Measurements from ENCODE around the gene KCNV2.
"Not testable (repeated sequence)": the region's sequence is repeated elsewhere in the genome, so short reads cannot be mapped to it uniquely, and the experiment has no call there.

KCNV2 gene

DNA sequence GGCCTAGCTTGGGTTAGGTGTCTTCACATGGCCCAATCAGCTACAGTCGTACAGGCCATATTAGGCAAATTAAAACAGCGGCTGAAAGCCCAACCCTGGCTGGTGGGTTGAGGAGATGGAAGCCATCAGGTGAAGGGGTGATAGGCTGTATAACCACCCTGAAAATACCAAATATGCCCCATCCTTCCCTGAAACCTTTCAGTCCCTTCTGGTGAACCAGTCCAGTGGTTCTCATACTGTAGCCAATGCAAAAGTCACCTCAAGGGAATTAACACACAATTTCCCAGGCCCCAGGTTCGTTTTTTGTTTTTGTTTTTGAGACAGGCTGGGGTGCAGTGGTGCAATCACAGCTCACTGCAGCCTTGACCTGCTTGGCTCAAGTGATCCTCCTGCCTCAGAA is 19.8 kb upstream of the KCNV2 start:
- no peak overlapping the region for H3K4me3 ChIP-seq (replicated peaks; ENCODE audit: low read depth, low read length)
- no peak for DNase-seq (ENCODE audit: extremely low read depth, low read depth)
- TF ChIP-seq, protein P1, sequence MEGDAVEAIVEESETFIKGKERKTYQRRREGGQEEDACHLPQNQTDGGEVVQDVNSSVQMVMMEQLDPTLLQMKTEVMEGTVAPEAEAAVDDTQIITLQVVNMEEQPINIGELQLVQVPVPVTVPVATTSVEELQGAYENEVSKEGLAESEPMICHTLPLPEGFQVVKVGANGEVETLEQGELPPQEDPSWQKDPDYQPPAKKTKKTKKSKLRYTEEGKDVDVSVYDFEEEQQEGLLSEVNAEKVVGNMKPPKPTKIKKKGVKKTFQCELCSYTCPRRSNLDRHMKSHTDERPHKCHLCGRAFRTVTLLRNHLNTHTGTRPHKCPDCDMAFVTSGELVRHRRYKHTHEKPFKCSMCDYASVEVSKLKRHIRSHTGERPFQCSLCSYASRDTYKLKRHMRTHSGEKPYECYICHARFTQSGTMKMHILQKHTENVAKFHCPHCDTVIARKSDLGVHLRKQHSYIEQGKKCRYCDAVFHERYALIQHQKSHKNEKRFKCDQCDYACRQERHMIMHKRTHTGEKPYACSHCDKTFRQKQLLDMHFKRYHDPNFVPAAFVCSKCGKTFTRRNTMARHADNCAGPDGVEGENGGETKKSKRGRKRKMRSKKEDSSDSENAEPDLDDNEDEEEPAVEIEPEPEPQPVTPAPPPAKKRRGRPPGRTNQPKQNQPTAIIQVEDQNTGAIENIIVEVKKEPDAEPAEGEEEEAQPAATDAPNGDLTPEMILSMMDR (IDR thresholded peaks at IDR 0.05; ENCODE audit: low read depth, low read length, missing control alignments) = no peak

DNA sequence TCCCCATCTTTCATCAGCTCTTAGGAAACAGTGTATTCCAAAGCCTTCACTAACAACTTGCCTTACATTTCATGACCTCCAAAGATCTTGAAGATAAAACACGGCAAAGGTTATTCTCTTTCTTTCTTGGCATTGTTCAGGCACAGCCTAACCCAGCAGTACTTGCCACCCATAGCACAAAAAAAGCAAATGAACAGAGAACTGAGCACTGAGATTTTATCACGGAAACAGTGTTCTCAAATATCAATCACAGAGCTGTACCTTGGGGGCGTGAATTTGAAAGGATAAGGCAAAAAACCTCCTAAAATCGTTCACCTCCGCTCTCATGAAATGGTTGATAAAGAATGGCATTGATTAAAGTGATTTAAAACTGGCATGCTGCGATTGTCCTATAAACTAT is 16.9 kb upstream of the KCNV2 start:
- DNase-seq (ENCODE audit: extremely low read depth, low read depth) = no peak
- TF ChIP-seq, protein P1 (IDR thresholded peaks at IDR 0.05; ENCODE audit: low read depth, low read length, missing control alignments) = no peak
- H3K4me3 ChIP-seq (replicated peaks; ENCODE audit: low read depth, low read length) = no peak overlapping the region

DNA sequence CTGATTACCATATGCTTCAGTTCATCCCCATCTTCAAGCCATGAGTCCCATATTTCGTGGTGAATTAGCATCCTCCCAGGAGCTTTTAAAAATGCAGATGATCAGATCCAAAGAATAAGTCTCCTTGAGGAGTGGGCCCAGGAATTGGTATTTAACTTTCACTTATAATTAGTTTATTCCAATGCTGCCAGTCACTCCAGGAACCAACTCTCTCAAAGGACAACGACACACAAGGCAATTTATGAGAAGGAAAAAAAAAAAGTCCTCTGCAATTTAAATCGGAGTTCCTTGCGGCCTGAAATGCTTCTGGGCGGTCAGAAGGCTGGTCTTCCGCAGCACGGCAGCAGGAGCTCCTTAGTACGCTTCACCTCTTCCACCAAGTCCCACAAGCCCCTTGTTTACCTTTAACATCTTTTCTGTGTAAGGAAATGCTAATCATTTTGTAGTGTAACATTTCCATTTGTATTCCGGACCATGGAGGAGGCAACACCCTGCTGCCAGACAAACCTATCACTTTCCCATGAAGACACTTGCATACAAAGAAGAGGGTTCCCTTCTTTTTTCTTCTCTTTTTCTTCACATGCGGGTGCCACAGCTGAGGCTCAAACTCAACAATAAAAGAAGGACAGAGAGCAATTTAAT is 16.3 kb upstream of the KCNV2 start:
- no peak for DNase-seq (ENCODE audit: extremely low read depth, low read depth)
- TF ChIP-seq, protein P1 (IDR thresholded peaks at IDR 0.05; ENCODE audit: low read depth, low read length, missing control alignments) = no peak
- H3K4me3 ChIP-seq (replicated peaks; ENCODE audit: low read depth, low read length) = no peak overlapping the region

GRCh38 chr9:2704504-2704903 is 12.8 kb upstream of the KCNV2 start:
- no peak for DNase-seq (ENCODE audit: extremely low read depth, low read depth)
- H3K4me3 ChIP-seq (replicated peaks; ENCODE audit: low read depth, low read length) = no peak overlapping the region
- TF ChIP-seq, protein P1 (IDR thresholded peaks at IDR 0.05; ENCODE audit: low read depth, low read length, missing control alignments) = no peak

GRCh38 chr9:2707256-2707655 is 10.1 kb upstream of the KCNV2 start:
- not testable (repeated sequence) for DNase-seq (ENCODE audit: extremely low read depth, low read depth); H3K4me3 ChIP-seq (replicated peaks; ENCODE audit: low read depth, low read length)

- TF ChIP-seq, protein P1 (IDR thresholded peaks at IDR 0.05; ENCODE audit: low read depth, low read length, missing control alignments) = no peak
- H3K4me3 ChIP-seq (replicated peaks; ENCODE audit: low read depth, low read length) = no peak overlapping the region
- no peak for DNase-seq (ENCODE audit: extremely low read depth, low read depth)
These were observed 7.6 kb upstream of the KCNV2 start for GRCh38 chr9:2709645-2710101.

DNA sequence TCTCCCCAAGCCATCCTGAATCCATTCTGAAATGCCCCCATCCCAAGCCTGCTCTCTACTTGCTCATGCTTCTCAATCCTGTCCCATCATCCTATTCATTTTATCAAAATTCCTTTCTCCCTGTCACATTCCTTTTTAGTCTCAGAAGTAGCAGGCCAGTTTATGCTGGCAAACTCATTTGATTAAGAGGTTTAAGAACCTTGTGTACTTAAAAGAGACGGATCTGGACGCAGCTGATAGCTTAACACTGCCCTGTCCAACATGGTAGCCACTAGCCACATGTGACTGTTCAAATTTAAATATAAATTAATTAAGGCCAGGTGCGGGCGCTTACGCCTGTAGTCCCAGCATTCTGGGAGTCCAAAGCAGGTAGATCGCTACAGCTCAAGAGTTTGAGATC is 5.6 kb upstream of the KCNV2 start:
- TF ChIP-seq, protein P1 (IDR thresholded peaks at IDR 0.05; ENCODE audit: low read depth, low read length, missing control alignments) = no peak
- no peak for DNase-seq (ENCODE audit: extremely low read depth, low read depth)

More for the DNA sequence above, 5.6 kb upstream of the KCNV2 start:
- H3K4me3 ChIP-seq (replicated peaks; ENCODE audit: low read depth, low read length) = no peak overlapping the region

Data from HFF-Myc (cell line).